Measurements from ENCODE around the gene STK4.

The STK4 gene

GRCh38 chr20:45097485-45098102, 131.3 kb downstream of the STK4 start:
- H3K4me3 ChIP-seq (ENCODE audit: low read depth, low read length): no peak overlapping the region
- peak; percentile 39; the same call in 1 of the 2 replicates for TF ChIP-seq CTCF (IDR thresholded peaks at IDR 0.05; ENCODE audit: borderline replicate concordance, insufficient read depth, low read depth, low read length)

DNA sequence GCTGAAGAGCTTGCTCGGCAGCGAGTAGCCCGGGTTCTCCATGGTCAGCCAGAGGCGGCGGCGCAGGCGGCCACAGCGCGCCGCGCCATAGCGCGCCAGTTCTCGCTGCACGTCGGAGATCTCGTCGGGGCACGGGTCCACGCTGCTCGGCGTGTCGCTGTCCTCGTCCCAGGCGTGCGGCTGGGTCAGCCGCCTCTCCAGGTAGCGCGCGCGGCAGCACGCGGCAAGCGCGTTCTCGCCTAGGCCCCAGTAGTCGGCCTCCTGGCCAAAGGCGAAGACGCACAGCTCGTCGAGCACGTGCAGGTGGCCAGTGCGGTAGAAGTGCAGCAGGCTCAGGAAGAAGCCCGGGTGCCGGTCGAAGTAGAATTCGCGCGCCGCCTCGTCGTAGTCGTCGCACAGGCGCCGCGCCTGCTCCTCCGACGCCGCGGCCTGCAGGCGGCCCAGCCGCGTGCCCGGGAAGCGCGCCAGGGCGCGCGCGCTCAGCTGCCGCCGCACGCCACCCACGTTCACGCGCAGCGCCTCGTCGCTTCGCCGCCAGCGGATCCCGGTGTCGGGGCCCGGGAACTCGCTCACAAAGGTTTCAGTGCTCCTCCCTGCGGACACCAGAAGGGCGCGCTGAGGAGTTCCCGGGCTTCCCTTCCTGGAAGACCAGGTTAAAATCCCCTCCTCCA, 131.9 kb downstream of the STK4 start:
- no peak for TF ChIP-seq CTCF (IDR thresholded peaks at IDR 0.05; ENCODE audit: borderline replicate concordance, insufficient read depth, low read depth, low read length)
- no peak overlapping the region for H3K4me3 ChIP-seq (ENCODE audit: low read depth, low read length)

GRCh38 chr20:45100563-45101245, 134.4 kb downstream of the STK4 start, which contains the start of gene KCNS1:
KCNS1 (minus strand) TSS chr20:45101127; CDS start chr20:45099236, 1,891 bp downstream.
- H3K4me3 ChIP-seq (ENCODE audit: low read depth, low read length): no peak within 1 kb of the TSS
- no peak for TF ChIP-seq CTCF (IDR thresholded peaks at IDR 0.05; ENCODE audit: borderline replicate concordance, insufficient read depth, low read depth, low read length)

DNA sequence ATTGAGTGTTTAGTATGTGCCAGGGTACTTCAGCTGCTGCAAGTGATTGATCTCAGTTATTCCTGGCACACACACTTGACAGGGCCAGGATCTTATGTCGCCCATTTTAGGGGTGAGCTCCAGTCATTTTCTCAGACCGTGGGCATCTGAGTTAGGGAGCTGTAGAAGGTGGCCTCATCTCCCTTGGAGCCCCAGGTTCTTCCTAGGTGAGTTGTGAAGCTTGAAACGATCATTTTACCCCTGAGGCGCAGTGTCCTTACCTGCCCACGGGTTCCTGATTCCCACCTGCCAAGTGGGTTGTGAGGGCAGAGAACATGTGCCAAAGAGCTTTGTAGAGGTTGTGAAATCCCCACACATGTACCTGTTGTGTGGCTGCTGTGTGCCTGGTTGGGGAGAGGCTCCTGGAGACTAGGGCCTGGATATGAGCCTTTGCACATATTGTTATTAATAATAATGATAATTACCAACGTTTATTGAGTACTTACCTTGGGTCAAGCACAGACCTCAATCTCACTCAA, 135.1 kb downstream of the STK4 start:
- H3K4me3 ChIP-seq (ENCODE audit: low read depth, low read length): no peak overlapping the region
- TF ChIP-seq CTCF (IDR thresholded peaks at IDR 0.05; ENCODE audit: borderline replicate concordance, insufficient read depth, low read depth, low read length): no peak

DNA sequence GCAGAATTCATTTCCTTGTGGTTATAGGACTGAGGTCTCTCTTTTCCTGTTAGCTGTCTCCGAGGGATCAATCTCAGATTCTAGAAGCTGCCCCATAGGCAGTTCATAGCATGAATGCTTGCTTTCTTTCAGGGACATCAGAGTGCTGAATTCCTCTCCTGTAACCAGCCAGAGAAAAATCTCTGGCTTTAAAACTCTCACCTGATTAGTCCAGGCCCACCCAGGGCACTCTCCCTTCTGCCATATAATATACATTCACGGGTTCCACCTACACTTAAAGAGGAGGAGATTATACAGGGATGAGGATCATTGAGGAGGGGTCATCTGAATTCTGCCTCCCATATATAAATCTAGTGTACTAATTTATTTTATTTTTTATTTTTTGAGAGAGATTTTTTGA, 136.8 kb downstream of the STK4 start:
- TF ChIP-seq CTCF (IDR thresholded peaks at IDR 0.05; ENCODE audit: borderline replicate concordance, insufficient read depth, low read depth, low read length): no peak
- H3K4me3 ChIP-seq (ENCODE audit: low read depth, low read length): no peak overlapping the region

GRCh38 chr20:45104786-45105185, 138.5 kb downstream of the STK4 start:
- H3K4me3 ChIP-seq (ENCODE audit: low read depth, low read length): no peak overlapping the region
- TF ChIP-seq CTCF (IDR thresholded peaks at IDR 0.05; ENCODE audit: borderline replicate concordance, insufficient read depth, low read depth, low read length): no peak
